Testis (tissue), 3 donors: ENCODE results near the gene CPTP. TPM values are rescaled to one million over a fixed set of nuclear protein-coding genes. Genes with fewer than 3 reads are reported as not detected.

ENCODE experiments used
- DNase-seq: peaks from one replicate; pipeline ENCODE4 v3.0.0-alpha.2; 2019
- H3K27ac ChIP-seq, 2 donors: fragments of 200-600 bp; sonication (generic); one replicate each; pipeline ENCODE4 v1.5.1; 2019
- H3K27me3 ChIP-seq: fragments of 200-600 bp; sonication (generic); one replicate; pipeline ENCODE4 v1.5.1; 2019
- H3K36me3 ChIP-seq: fragments of 200-600 bp; sonication (generic); one replicate; pipeline ENCODE4 v1.5.1; 2017; ENCODE audit warnings: low read depth; ENCODE audit errors: missing control alignments
- H3K4me1 ChIP-seq: fragments of 200-600 bp; sonication (generic); one replicate; pipeline ENCODE4 v1.5.1; 2019
- H3K4me3 ChIP-seq, 2 donors: fragments of 200-600 bp; sonication (generic); one replicate each; pipeline ENCODE4 v1.5.1; 2017 to 2019
- H3K9me3 ChIP-seq: fragments of 200-600 bp; sonication (generic); one replicate; pipeline ENCODE4 v1.5.1; 2017
- POLR2A ChIP-seq: fragments of 450-650 bp; IDR thresholded peaks from one replicate; pipeline ENCODE4 v1.6.1; 2017; ENCODE audit warnings: antibody characterized with exemption, mild to moderate bottlenecking, moderate library complexity
- WGBS, 2 donors: methylation state at CpG; one replicate each; pipeline ENCODE4 v1.1.5; 2018; 5-methylcytosine and 5-hydroxymethylcytosine counted together
- intact Hi-C: fragments of 100-400 bp; cut with DNase I; formaldehyde crosslinking; loops from one replicate; pipeline ENCODE4 v1.15.1; 2023; ENCODE audit warnings: low total_unique reads
- polyA plus RNA-seq: library from polyadenylated mRNA; stranded (reverse); fragments of 350-450 nt; fragmentation: Illumina TruSeq; extraction: RNeasy Lipid Tissue Mini Kit (QIAGEN cat#74804); gene quantifications from one replicate; pipeline ENCODE4 v1.2.3, GENCODE V29; 2014; ENCODE audit warnings: low read depth, low replicate concordance; ENCODE audit not compliant: insufficient read depth
- total RNA-seq, 2 donors: library from RNA; depleted of rRNA; stranded (reverse); fragments of >200 nt; gene quantifications; one replicate each; pipeline ENCODE4 v1.2.3, GENCODE V29; 2016
- TF ChIP-seq, protein P1 (sequence below), 3 experiments: fragments of 450-650 bp in 2 of 3; fragments of 200-600 bp in 1 of 3; sonication (generic) in 1 of 3; IDR thresholded peaks; one replicate each; pipeline ENCODE4 v1.5.1; 2016 to 2019; ENCODE audit warnings: antibody characterized with exemption in 3 of 3, mild to moderate bottlenecking in 2 of 3, moderate library complexity in 1 of 3

CPTP gene
- total and polyA plus RNA-seq, 3 donors from 2014 or later = 64.4 to 129 (median 82.3) TPM

- Histone ChIP-seq H3K27ac (no peak overlapping the region), H3K36me3 (no peaks in the 10 kb centered on the region), H3K27me3 (no peaks in the 10 kb centered on the region), H3K9me3 (no peaks in the 10 kb centered on the region), H3K4me1 (peaks cover 11% of the 10 kb centered on the region), H3K4me3 (no peak overlapping the region)
- TF ChIP-seq POLR2A = no peak
- TF ChIP-seq, protein P1, sequence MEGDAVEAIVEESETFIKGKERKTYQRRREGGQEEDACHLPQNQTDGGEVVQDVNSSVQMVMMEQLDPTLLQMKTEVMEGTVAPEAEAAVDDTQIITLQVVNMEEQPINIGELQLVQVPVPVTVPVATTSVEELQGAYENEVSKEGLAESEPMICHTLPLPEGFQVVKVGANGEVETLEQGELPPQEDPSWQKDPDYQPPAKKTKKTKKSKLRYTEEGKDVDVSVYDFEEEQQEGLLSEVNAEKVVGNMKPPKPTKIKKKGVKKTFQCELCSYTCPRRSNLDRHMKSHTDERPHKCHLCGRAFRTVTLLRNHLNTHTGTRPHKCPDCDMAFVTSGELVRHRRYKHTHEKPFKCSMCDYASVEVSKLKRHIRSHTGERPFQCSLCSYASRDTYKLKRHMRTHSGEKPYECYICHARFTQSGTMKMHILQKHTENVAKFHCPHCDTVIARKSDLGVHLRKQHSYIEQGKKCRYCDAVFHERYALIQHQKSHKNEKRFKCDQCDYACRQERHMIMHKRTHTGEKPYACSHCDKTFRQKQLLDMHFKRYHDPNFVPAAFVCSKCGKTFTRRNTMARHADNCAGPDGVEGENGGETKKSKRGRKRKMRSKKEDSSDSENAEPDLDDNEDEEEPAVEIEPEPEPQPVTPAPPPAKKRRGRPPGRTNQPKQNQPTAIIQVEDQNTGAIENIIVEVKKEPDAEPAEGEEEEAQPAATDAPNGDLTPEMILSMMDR (IDR thresholded peaks at IDR 0.05) = peak; percentile 21 to 44 (median 39)
- intact Hi-C loops = no loop called here
- WGBS, 2 donors = 73 to 80% methylated on average over 19 to 45 of the region's 45 CpGs
- DNase-seq = peak; percentile 73
Observed at GRCh38 chr1:1291548-1292441, 32.8 kb upstream of the CPTP start.

DNA sequence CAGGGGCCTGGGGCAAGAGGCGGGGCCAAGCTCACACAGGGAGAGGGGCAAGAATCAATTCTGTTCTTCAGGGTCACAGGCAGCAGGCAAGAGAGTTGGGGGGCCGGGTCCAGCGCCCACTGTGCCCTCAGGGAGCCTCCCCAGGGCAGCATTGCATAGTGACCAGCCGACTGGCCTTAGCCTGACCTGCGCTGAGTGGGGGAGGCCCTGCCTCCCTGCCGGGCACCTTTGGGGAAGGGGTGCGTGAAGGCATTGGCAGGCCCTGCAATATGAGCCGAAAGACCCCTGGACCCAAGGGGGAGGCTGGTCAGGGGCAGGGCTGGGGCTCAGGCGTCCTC, 32.2 kb upstream of the CPTP start:
- TF ChIP-seq POLR2A = no peak
- TF ChIP-seq, protein P1 (IDR thresholded peaks at IDR 0.05) = no peak
- Histone ChIP-seq H3K4me3 (no peak overlapping the region), H3K27ac (no peak overlapping the region), H3K27me3 (no peaks in the 10 kb centered on the region), H3K36me3 (no peaks in the 10 kb centered on the region), H3K9me3 (no peaks in the 10 kb centered on the region), H3K4me1 (peaks cover 11% of the 10 kb centered on the region)
- intact Hi-C loops = no loop called here
- no peak for DNase-seq
- WGBS, 2 donors = 85 to 89% methylated on average over 9 of the region's 9 CpGs

DNA sequence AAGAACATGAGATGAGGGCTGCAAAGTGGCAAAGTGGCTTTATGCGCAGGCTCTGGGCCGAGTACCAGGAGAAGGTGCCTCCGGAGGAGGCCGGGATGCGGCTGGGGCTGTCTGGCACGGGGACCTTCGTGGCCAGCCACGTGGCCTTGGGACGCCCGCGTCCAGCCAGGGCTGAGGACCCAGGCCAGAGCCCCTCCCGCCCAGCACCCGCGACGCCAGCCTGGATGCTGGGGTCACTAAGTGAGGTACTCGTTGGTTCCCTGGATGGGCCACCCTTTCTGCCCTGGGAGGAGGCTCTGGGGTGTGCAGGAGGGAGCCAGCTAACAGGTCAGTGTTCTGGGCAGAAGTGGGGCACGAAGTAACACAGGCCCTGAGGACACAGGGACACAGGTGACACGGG, 31.8 kb upstream of the CPTP start:
- no peak overlapping the region for H3K4me3 ChIP-seq
- H3K27me3 ChIP-seq = no peaks in the 10 kb centered on the region
- H3K4me1 ChIP-seq = peaks cover 11% of the 10 kb centered on the region
- H3K36me3 ChIP-seq = no peaks in the 10 kb centered on the region
- WGBS, 2 donors = 61 to 65% methylated on average over 5 to 18 of the region's 18 CpGs
- TF ChIP-seq, protein P1 (IDR thresholded peaks at IDR 0.05) = no peak
- no peak for TF ChIP-seq POLR2A
- intact Hi-C loops = no loop called here
- H3K27ac ChIP-seq = no peak overlapping the region
- H3K9me3 ChIP-seq = no peaks in the 10 kb centered on the region
- DNase-seq = no peak

- Histone ChIP-seq H3K9me3 (no peaks in the 10 kb centered on the region), H3K4me1 (peaks cover 11% of the 10 kb centered on the region), H3K36me3 (no peaks in the 10 kb centered on the region), H3K27me3 (no peaks in the 10 kb centered on the region), H3K27ac (no peak overlapping the region), H3K4me3 (peak overlapping the region; percentile 24 to 38)
- DNase-seq = peak; percentile 79
- TF ChIP-seq, protein P1 (IDR thresholded peaks at IDR 0.05) = no peak
- WGBS, 2 donors = 64 to 78% methylated on average over 48 to 68 of the region's 94 CpGs
- intact Hi-C loops = no loop called here
Observed at GRCh38 chr1:1293263-1294249, 31.0 kb upstream of the CPTP start.
